Peyer's patch (tissue), 4 donors: ENCODE data around the gene ITPR1.

Experiments used
- CTCF ChIP-seq, 6 experiments: fragments of 450-650 bp in 4 of 6; fragments of 200-600 bp in 2 of 6; sonication (generic) in 1 of 6; IDR thresholded peaks; one replicate each; pipeline ENCODE4 v1.5.1; 2017 to 2019; ENCODE audit warnings: antibody characterized with exemption in 6 of 6, mild to moderate bottlenecking in 3 of 6, moderate library complexity in 1 of 6
- POLR2A ChIP-seq, 2 donors: fragments of 450-650 bp; IDR thresholded peaks; one replicate each; pipeline ENCODE4 v1.5.1; 2017; ENCODE audit warnings: antibody characterized with exemption in 2 of 2, mild to moderate bottlenecking in 2 of 2, moderate library complexity in 2 of 2

GRCh38 chr3:4758249-4758860 is 265.2 kb downstream of the ITPR1 start:
- TF ChIP-seq POLR2A (IDR thresholded peaks at IDR 0.05) (no peak), CTCF (IDR thresholded peaks at IDR 0.05) (no peak)
